ENCODE results near the gene PM20D2. TPM values are rescaled to one million over a fixed set of nuclear protein-coding genes. Genes with fewer than 3 reads are reported as not detected.

The PM20D2 gene
- total and polyA plus RNA-seq, 7 donors = 4.2 to 48.5 (median 20.3) TPM

GRCh38 chr6:89140347-89141156, 5.3 kb upstream of the PM20D2 start:
- H3K9me3 ChIP-seq = no peaks in the 10 kb centered on the region
- intact Hi-C loops (cut with DNase I) = no loop called here
- 42 to 70% methylated on average over 7 of the region's 7 CpGs for WGBS, 2 donors
- no peaks in the 10 kb centered on the region for H3K27me3 ChIP-seq
- no peak for DNase-seq
- H3K36me3 ChIP-seq = no peaks in the 10 kb centered on the region
- H3K4me3 ChIP-seq = no peak overlapping the region
- peak overlapping the region in 3 of 4 donors; percentile 38 to 75 (median 70) for H3K27ac ChIP-seq
- H3K4me1 ChIP-seq = peaks cover 0 to 31% (median 27%) of the 10 kb centered on the region in 4 donors
- TF ChIP-seq POLR2AphosphoS5 (IDR thresholded peaks at IDR 0.05) (peak; percentile 73 to 88 (median 83)), EP300 (IDR thresholded peaks at IDR 0.05) (peak in 3 of 4 donors; percentile 80 to 96 (median 88)), CTCF (IDR thresholded peaks at IDR 0.05) (no peak), POLR2A (IDR thresholded peaks at IDR 0.05) (no peak)

GRCh38 chr6:89144354-89144906, 1.4 kb upstream of the PM20D2 start:
- 68 to 75% methylated on average over 2 of the region's 2 CpGs for WGBS, 2 donors
- peak overlapping the region; percentile 7 to 95 (median 93) for H3K27ac ChIP-seq
- no peaks in the 10 kb centered on the region for H3K27me3 ChIP-seq
- H3K4me3 ChIP-seq = no peak overlapping the region
- intact Hi-C loops (cut with DNase I) = no loop called here
- peaks cover 0 to 53% (median 45%) of the 10 kb centered on the region in 4 donors for H3K4me1 ChIP-seq
- TF ChIP-seq CTCF (IDR thresholded peaks at IDR 0.05) (no peak), POLR2AphosphoS5 (IDR thresholded peaks at IDR 0.05) (no peak), POLR2A (IDR thresholded peaks at IDR 0.05) (no peak), EP300 (IDR thresholded peaks at IDR 0.05) (no peak)
- H3K36me3 ChIP-seq = no peaks in the 10 kb centered on the region
- no peak for DNase-seq
- H3K9me3 ChIP-seq = no peaks in the 10 kb centered on the region

- no peaks in the 10 kb centered on the region for H3K27me3 ChIP-seq
- TF ChIP-seq POLR2AphosphoS5 (IDR thresholded peaks at IDR 0.05) (no peak), EP300 (IDR thresholded peaks at IDR 0.05) (no peak), CTCF (IDR thresholded peaks at IDR 0.05) (no peak), POLR2A (IDR thresholded peaks at IDR 0.05) (no peak)
- peak overlapping the region; percentile 75 to 91 (median 82) for H3K4me3 ChIP-seq
- intact Hi-C loops (cut with DNase I) = loop anchor here (5.0 kb wide), 2 partner anchors 108 to 123 kb away; no protein-coding TSS in a partner anchor
- H3K9me3 ChIP-seq = no peaks in the 10 kb centered on the region
- no peak for DNase-seq
- H3K4me1 ChIP-seq = peaks cover 0 to 44% (median 37%) of the 10 kb centered on the region in 4 donors
- 4 to 5% methylated on average over 17 of the region's 17 CpGs for WGBS, 2 donors
- peak overlapping the region; percentile 92 to 95 (median 93) for H3K27ac ChIP-seq
- no peaks in the 10 kb centered on the region for H3K36me3 ChIP-seq
These were observed 532 bp upstream of the PM20D2 start for GRCh38 chr6:89145091-89145955.

GRCh38 chr6:89146718-89147700, 1.2 kb downstream of the PM20D2 start:
- WGBS, 2 donors = 21 to 22% methylated on average over 26 of the region's 26 CpGs
- Histone ChIP-seq H3K9me3 (no peaks in the 10 kb centered on the region), H3K36me3 (peaks cover 0 to 8% (median 0%) of the 10 kb centered on the region in 4 donors), H3K4me3 (peak overlapping the region; percentile 75 to 91 (median 82)), H3K27ac (peak overlapping the region; percentile 92 to 95 (median 93)), H3K27me3 (no peaks in the 10 kb centered on the region), H3K4me1 (peaks cover 0 to 34% (median 30%) of the 10 kb centered on the region in 4 donors)
- intact Hi-C loops (cut with DNase I) = loop anchor here (2.0 to 5.0 kb wide), 4 partner anchors 14 to 125 kb away; partner anchors contain the start of gene PNRC1
- TF ChIP-seq CTCF (IDR thresholded peaks at IDR 0.05) = no peak
- no peak for TF ChIP-seq POLR2A (IDR thresholded peaks at IDR 0.05)
- peak; percentile 29 to 68 (median 56) for TF ChIP-seq POLR2AphosphoS5 (IDR thresholded peaks at IDR 0.05)
- TF ChIP-seq EP300 (IDR thresholded peaks at IDR 0.05) = peak in 1 of 4 donors; percentile 68
- DNase-seq = no peak

Measured in sigmoid colon (tissue), 7 donors.